Posterior vena cava (tissue), 2 donors: ENCODE results near the gene UXT. TPM values are rescaled to one million over a fixed set of nuclear protein-coding genes. Genes with fewer than 3 reads are reported as not detected.
A peak's percentile ranks its signal among the peaks of the same experiment; 100 is the strongest.
"Not testable (repeated sequence)": the region's sequence is repeated elsewhere in the genome, so short reads cannot be mapped to it uniquely, and the experiment has no call there.

Source experiments
- DNase-seq: peaks from one replicate; pipeline ENCODE4 v3.0.0-alpha.2; 2020; ENCODE audit warnings: low spot score
- intact Hi-C, 2 donors: fragments of 100-400 bp; cut with DNase I; formaldehyde crosslinking; loops; one replicate each; pipeline versions ENCODE4 v1.14.1 to v1.14.2; 2022 to 2023
- long read RNA-seq, 2 donors: library from polyadenylated mRNA; unstranded; transcript quantifications; one replicate each; pipeline ENCODE4 v2.0.0, GENCODE V29; 2020 to 2021
- total RNA-seq, 2 donors: library from RNA; stranded (reverse); fragmentation: NEBNext Ultra II Directional; extraction: Animal tissue kit (Norgen Biotek cat#: 25700); gene quantifications; one replicate each; pipeline ENCODE4 v1.2.1, GENCODE V29; 2021
- donor health status: DM: yes; HTN: yes; CAD: no.
- donor health status: DM: yes; HTN: yes; CAD: no.

UXT gene, protein sequence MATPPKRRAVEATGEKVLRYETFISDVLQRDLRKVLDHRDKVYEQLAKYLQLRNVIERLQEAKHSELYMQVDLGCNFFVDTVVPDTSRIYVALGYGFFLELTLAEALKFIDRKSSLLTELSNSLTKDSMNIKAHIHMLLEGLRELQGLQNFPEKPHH
- 10 to 100 TPM; 70.1 to 75.6 TPM for total RNA-seq
- long read RNA-seq, donor 1, transcript UXT-201 (7 exons, 574 nt) = major isoform, 5 of 9 reads
- long read RNA-seq, donor 1, partial matches to known transcripts = 0 of 9 reads
- long read RNA-seq, donor 1, other reads (novel, unspliced or antisense) = 2 of 9 reads
- long read RNA-seq, donor 2, transcript UXT-201 (7 exons, 574 nt) = major isoform, 9 of 18 reads
- long read RNA-seq, donor 2, transcript UXT-202 (6 exons, 701 nt) = minor isoform, 5 of 18 reads
- long read RNA-seq, donor 2, partial matches to known transcripts = 0 of 18 reads
- long read RNA-seq, donor 2, other reads (novel, unspliced or antisense) = 4 of 18 reads

DNA sequence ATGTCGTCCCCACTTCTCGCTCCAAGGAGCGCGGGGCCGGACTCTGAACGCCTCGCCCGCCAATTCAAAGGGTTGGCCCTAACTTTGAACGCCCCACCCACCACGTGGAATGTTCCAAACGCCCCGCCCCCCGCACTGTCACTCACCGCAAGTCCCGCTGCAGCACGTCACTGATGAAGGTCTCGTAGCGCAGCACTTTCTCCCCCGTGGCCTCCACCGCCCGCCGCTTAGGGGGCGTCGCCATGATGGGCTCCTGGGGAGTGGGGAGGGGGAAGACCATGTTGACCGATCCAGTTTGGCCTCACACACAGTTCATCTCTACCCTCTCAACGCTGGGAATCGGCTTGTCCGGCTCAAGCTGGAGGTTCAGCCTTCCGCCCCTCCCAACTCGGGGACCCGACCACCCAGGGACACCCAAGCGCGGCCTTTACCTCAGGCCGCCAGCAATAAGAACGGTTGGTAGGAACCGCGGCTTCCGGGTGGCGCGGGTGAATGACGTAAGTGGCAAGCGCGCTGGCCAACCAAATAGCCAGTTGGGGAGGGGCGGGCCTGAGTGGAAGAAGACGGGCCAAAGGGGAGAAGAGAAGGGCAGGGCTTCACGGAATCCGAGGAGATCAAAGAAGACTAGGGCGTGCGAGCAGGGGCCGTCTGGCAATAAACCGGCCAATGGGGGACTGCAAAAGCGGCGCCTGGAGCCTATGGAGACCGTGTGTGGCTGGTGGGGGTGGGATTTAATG is at the start of gene UXT:
Gene UXT (minus strand): TSS at position 497 of the 737 bp plus-strand sequence. CDS start 253 bp downstream, at position 244.
- DNase-seq = peak; percentile 98
- intact Hi-C loops = no loop called here

DNA sequence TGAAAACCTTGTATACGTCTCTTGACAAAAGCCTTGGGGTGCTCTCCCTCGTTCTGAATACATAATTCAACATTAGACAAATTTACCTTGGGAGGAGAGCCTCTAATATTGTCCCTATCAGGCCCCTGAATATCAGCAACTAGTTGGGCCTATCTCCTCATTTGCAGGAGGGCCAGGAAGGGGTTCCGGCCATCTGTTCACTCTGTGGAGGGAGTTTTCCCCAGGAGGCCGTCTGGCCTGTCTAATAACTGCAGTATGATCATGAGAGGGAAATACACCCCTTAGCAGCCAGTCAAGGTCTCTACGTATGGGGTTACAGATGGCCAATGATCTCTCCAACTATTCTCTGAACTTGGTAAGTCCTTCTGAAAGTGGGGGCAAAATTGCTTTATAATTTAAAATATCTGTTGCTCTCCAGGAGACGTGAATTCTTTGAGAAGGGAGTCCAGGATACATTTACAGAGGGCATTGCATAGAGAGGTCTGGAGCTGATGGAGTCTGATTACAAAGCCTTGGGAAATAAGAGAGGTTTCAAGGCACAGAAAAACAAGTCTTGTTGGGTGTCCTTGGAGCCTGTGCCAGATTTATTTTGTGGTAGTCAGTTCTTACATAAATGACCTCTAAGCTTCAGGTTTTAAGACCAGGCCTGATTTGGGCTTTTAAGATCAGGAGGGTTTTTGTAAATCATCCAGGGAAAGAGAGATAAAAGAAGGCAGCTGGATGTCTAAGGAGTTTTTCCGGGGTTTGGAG is 48.2 kb upstream of the UXT start:
- intact Hi-C loops = no loop called here
- no peak for DNase-seq

DNA sequence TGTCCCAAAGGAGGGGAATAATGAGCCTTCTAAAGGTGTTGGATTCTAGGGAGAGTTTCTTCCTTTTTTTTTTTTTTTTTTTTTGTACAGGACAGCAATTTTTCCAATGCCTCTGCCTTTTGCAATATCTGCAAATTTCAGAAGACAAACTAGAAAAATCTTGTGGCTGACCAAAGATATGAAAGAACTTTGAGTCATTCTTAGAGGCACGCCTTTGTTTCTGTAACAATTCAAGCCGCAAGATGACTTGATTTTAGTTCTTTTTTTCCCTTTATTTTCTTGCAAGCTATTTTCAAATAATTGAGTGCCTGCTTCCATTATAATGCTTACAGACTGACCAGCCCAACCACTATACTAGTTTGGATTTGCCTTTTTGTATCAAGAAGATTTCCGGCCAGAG is 47.6 kb upstream of the UXT start:
- no peak for DNase-seq
- intact Hi-C loops = no loop called here

GRCh38 chrX:47704736-47705135 is 45.8 kb upstream of the UXT start:
- no peak for DNase-seq
- intact Hi-C loops = no loop called here

DNA sequence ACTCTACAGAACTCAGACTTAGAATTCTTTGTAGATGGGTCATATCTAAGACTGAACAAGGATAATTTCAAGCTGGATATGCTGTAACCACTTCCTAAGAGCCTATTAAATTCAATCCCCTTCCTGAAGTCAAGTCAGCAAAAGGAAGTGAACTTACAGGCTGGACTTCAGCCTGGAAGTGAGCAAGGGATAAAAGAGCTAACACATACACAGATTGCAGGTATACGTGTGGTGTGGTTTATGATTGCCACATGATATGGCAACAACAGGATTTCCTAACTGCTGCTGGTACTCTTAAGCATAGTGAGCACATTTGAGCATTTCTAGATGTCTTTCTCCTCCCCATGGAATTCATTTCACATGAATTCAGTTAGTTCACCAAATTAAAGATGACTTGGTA is 38.2 kb upstream of the UXT start:
- no peak for DNase-seq
- intact Hi-C loops = no loop called here

GRCh38 chrX:47690175-47690574 is 31.2 kb upstream of the UXT start:
- no peak for DNase-seq
- intact Hi-C loops = no loop called here

GRCh38 chrX:47687263-47687662 is 28.3 kb upstream of the UXT start:
- DNase-seq = no peak
- intact Hi-C loops = no loop called here

DNA sequence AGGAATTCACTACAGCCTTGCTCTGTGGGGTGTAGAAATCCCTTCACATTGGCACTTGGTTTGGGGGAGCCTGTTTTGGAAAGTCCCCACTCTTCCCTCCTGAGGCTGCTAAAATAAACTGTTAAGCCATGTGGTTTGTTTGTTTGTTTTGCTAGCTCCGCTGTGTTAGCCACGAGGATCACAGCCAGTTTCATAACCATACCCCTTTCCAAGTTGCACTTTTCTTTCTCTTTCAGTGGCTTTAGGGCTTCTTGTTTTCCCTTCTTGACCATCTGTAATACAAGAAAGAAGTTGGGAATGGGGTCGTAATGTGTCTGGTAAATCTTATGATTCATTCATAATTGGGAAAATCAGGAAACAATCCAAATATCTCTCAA is 24.8 kb upstream of the UXT start:
- DNase-seq = no peak
- intact Hi-C loops = no loop called here

DNA sequence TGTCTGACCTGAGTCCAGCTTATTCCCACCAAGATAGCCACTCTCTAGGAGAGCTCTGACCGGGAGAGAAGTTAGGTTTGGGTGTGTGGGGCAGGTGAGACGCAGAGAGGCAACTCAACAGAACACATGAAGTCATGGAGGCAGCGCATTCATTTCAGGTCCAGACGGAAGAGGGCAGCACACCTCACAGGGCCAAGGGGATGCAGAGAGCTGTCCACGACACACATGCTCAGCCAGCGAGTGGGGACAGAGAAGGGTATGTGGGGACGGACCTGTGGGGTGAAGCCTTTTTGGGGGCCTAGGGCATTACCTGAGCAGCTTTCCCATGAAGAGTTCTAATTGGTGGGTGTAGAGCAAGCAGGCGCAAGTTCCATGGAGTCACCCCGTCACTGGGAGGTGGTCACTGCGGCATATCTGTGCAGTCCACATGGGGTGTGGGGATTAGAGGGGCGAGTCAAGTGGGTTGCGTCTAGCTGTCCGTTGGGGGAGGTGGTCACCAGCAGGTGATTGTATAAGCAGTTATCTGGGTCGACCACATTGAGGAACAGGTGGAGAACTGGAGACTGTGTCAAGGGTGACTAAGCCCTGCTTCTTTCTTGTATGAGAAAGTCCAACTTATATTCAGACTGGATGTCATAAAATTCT is 24.3 kb upstream of the UXT start:
- DNase-seq = no peak
- intact Hi-C loops = no loop called here

- DNase-seq, intact Hi-C loops: not testable (repeated sequence)
Measured at GRCh38 chrX:47675959-47676859, 17.2 kb upstream of the UXT start.

- intact Hi-C loops = no loop called here
Measured at GRCh38 chrX:47674776-47675175, 15.8 kb upstream of the UXT start.

GRCh38 chrX:47665797-47666196 is 6.8 kb upstream of the UXT start:
- intact Hi-C loops, DNase-seq: not testable (repeated sequence)

More at GRCh38 chrX:47674776-47675175, 15.8 kb upstream of the UXT start:
- DNase-seq = no peak

DNA sequence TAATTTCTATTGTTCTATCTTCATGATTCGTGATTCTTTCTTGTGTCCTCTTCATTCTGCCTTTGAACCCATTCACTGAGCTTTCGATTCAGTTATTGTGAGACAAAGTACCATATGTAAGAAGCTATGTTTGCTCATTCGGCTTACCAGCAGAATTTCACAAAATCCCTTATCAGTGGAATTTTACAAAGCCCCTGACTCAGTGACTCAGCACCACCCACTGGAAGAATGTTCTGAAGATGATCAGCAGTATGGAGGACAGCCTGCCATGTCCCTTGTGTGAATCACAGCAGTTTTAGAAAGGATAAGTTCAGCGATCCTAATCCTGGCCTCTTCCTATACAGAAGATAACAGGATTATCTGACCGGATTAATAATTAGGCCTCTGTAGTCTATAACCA is 5.8 kb upstream of the UXT start:
- no peak for DNase-seq
- intact Hi-C loops = no loop called here

DNA sequence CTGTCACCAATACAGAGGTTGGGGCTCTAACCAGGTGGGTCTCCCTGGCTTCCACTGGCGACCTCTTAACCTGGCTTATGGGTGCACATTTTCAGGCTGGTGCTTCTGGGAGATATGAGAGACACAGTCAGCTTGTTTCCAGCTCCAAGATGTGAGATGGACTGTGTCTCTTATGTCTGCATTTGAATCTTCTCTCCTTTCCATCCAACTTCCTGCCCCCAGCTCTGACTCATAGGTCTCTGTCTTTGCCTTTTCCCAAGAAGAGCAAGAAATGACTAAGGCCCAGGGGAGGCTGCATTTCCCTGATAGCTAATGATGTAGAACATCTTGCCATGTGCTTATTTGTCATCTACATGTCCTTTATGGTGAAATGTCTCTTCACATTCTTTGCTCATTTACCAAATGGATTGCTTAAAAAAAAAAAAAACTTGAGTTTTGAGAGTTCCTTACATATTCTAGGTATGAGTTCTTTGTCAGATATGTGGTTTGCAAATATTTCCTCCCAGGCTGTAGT is 3.2 kb upstream of the UXT start:
- intact Hi-C loops = no loop called here
- DNase-seq = no peak

- no peak for DNase-seq
Measured at GRCh38 chrX:47661539-47661938, 2.6 kb upstream of the UXT start.

DNA sequence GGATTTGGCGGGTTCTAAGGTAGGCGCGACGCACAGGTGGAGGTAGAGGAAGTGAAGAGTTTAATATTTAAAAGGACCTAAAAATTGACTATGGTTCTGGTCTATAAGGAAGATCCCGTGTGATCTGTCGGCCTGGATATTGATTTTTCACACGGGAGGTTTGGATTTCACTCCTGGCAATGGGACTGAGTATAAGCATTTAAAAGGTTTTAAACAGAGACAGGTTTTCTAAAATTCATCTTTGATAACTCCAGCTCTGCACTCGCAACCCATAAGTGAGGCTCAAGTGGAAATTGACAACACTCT is 394 bp upstream of the UXT start:
- intact Hi-C loops = no loop called here
- DNase-seq = no peak

More at GRCh38 chrX:47661539-47661938, 2.6 kb upstream of the UXT start:
- intact Hi-C loops = no loop called here

DNA sequence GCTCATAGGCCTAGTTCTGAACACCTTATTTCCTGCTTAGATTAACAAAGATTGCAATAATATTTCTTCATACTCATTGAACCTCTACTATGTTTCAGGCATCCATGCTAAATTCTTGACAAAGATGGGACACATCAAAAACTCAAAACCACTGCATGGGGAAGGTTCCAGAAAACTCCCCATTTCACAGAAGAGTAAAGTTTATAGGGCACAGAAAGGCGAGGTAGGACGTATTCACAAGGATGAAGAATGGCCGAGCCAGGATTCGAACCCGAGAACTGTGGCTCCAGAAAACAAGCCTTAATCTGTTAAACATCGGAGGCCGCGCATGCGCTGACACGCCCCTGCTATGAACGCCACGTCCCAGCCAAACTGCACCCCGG is 688 bp downstream of the UXT start:
- intact Hi-C loops = no loop called here
- DNase-seq = no peak
